PFSK-1 (cell line): ENCODE measurements around the gene VARS1.

Source experiments
- FOXP2 ChIP-seq: optimal IDR thresholded peaks from 2 replicates; pipeline ENCODE3; 2011; ENCODE audit warnings: borderline replicate concordance, control low read depth, inconsistent platforms; ENCODE audit not compliant: insufficient read depth; ENCODE audit errors: extremely low read length, extremely low read depth
- POLR2AphosphoS5 ChIP-seq: IDR thresholded peaks from 2 replicates; pipeline ENCODE4 v1.6.1; 2012; ENCODE audit warnings: low read depth, mild to moderate bottlenecking, control low read depth, low read length, moderate library complexity
- REST ChIP-seq, 2 experiments: IDR thresholded peaks; 2 replicates each; pipeline versions ENCODE4 v1.6.1 to v1.8.0; 2011 to 2012; ENCODE audit warnings: low read depth in 2 of 2, low read length in 2 of 2, control low read depth in 1 of 2, inconsistent platforms in 1 of 2, mild to moderate bottlenecking in 1 of 2, moderate library complexity in 1 of 2; ENCODE audit not compliant: insufficient read depth in 1 of 2
- SIN3A ChIP-seq: IDR thresholded peaks from 2 replicates; pipeline ENCODE4 v1.6.1; 2012; ENCODE audit warnings: mild to moderate bottlenecking, low read length, moderate library complexity, borderline replicate concordance; ENCODE audit not compliant: insufficient read depth
- TAF1 ChIP-seq: IDR thresholded peaks from 2 replicates; pipeline ENCODE4 v1.6.1; 2012; ENCODE audit warnings: low read length, control low read depth, borderline replicate concordance; ENCODE audit not compliant: insufficient read depth

The VARS1 gene

GRCh38 chr6:31819871-31820299 is 24.3 kb upstream of the VARS1 start:
- TF ChIP-seq TAF1 = no peak
- no peak for TF ChIP-seq FOXP2
- TF ChIP-seq POLR2AphosphoS5 = no peak
- TF ChIP-seq SIN3A = no peak
- no peak for TF ChIP-seq REST (IDR thresholded peaks at IDR 0.05; ENCODE audit: insufficient read depth in 1 of 2, low read depth in 2 of 2, low read length in 2 of 2)

GRCh38 chr6:31815025-31815838 is 19.7 kb upstream of the VARS1 start, which contains the start of the genes HSPA1A and HSPA1L:
Gene HSPA1A, plus strand, starts transcription at chr6:31815543. Its CDS starts 214 bp downstream, at chr6:31815757.
Gene HSPA1L, minus strand, starts transcription at chr6:31815283. Its CDS starts 3,311 bp downstream, at chr6:31811972.
- TF ChIP-seq TAF1 (no peak), SIN3A (no peak)

- TF ChIP-seq FOXP2 (no peak), SIN3A (no peak), POLR2AphosphoS5 (no peak), TAF1 (no peak), REST (IDR thresholded peaks at IDR 0.05; ENCODE audit: insufficient read depth in 1 of 2, low read depth in 2 of 2, low read length in 2 of 2) (no peak)
Measured at GRCh38 chr6:31814677-31815024, 19.1 kb upstream of the VARS1 start.

GRCh38 chr6:31813465-31813849 is 17.9 kb upstream of the VARS1 start:
- TF ChIP-seq FOXP2 = no peak
- TF ChIP-seq REST (IDR thresholded peaks at IDR 0.05; ENCODE audit: insufficient read depth in 1 of 2, low read depth in 2 of 2, low read length in 2 of 2) = no peak

DNA sequence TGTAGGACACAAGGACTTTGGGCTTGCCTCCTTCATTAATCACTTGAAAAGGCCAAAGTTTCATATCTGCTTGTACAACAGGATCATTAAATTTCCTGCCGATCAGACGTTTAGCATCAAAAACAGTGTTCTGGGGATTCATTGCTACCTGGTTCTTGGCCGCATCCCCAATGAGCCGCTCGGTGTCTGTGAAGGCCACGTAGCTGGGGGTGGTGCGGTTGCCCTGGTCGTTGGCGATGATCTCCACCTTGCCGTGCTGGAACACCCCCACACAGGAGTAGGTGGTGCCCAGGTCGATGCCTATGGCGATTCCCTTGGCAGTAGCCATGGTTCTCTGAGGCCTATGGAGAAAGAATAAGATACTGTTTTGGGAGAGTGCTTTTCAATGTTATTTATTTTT is 16.1 kb upstream of the VARS1 start:
- TF ChIP-seq FOXP2 (no peak), REST (IDR thresholded peaks at IDR 0.05; ENCODE audit: insufficient read depth in 1 of 2, low read depth in 2 of 2, low read length in 2 of 2) (no peak), SIN3A (no peak), TAF1 (no peak), POLR2AphosphoS5 (no peak)
